LNCaP clone FGC (cell line): Measurements from ENCODE around the gene CITED2.

Experiments used
- DNase-seq: peaks from one replicate; pipeline ENCODE4 v3.0.0-alpha.2; 2011; ENCODE audit warnings: low read depth
- H3K4me3 ChIP-seq: 2 replicates; pipeline ENCODE4 v1.5.1; 2011; ENCODE audit warnings: mild to moderate bottlenecking, low read depth, low read length, control low read depth
- TF ChIP-seq, protein P1 (sequence below): IDR thresholded peaks from 2 replicates; pipeline ENCODE4 v1.5.1; 2012; ENCODE audit warnings: mild to moderate bottlenecking; ENCODE audit not compliant: control insufficient read depth, insufficient read depth; ENCODE audit errors: extremely low read depth

The CITED2 gene

DNA sequence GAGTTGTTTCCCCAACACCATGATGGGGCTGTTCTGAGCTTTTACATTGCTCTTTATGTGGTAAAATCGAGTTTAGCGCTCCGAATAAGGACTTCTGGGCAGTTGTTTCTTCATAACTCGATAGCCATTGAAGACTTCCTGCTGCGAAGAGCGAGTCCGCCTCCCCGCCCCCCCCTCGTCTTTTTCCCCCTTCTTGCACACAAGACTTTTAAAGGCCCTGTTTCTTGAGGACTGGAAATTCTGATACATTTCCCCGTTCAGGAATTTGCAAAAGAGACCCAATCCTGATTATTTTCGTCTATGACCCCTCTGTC lies 1.5 kb upstream of the CITED2 start:
- H3K4me3 ChIP-seq = peak overlapping the region; percentile 94
- TF ChIP-seq, protein P1, sequence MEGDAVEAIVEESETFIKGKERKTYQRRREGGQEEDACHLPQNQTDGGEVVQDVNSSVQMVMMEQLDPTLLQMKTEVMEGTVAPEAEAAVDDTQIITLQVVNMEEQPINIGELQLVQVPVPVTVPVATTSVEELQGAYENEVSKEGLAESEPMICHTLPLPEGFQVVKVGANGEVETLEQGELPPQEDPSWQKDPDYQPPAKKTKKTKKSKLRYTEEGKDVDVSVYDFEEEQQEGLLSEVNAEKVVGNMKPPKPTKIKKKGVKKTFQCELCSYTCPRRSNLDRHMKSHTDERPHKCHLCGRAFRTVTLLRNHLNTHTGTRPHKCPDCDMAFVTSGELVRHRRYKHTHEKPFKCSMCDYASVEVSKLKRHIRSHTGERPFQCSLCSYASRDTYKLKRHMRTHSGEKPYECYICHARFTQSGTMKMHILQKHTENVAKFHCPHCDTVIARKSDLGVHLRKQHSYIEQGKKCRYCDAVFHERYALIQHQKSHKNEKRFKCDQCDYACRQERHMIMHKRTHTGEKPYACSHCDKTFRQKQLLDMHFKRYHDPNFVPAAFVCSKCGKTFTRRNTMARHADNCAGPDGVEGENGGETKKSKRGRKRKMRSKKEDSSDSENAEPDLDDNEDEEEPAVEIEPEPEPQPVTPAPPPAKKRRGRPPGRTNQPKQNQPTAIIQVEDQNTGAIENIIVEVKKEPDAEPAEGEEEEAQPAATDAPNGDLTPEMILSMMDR = no peak
- no peak for DNase-seq

DNA sequence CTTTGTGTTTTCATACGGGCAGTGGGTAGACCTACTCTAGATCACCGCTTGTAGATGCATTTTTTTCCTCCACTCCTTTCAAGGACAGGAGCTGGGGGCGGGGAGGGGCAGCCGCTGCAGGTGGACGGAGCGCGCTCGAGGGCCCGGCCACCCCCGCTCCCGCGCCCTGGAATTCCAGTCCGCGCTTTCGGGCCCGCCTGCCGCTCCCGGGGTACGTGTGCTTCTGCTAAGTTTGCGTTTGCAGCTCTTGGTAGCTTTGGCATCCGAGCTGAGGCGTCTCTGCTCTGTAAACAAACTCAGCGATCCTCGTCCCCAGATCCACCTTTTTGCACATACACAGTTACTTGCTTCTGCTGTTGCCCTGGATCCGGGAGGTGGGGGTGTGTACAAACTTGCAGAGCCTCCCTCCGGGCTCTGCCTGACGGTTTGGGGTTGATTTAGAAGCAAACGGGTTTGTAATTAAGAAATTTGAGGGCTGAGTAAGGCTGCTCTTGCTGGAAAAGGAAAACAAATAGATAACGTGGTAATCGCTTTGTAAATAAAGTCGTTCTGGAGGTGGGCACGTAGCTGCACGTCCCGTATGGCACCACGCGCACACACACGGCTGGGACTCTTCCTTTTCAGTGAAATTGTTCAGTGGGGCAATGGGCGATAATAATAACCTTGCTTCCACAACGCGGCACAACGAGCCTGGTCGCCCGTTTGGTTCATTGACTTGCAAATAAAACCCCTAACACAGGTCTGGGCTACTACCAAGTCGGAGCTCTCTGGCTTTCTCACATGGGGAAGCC lies 973 bp upstream of the CITED2 start:
- H3K4me3 ChIP-seq = peak overlapping the region; percentile 94
- TF ChIP-seq, protein P1 = peak; percentile 33
- DNase-seq = peak; percentile 100

DNA sequence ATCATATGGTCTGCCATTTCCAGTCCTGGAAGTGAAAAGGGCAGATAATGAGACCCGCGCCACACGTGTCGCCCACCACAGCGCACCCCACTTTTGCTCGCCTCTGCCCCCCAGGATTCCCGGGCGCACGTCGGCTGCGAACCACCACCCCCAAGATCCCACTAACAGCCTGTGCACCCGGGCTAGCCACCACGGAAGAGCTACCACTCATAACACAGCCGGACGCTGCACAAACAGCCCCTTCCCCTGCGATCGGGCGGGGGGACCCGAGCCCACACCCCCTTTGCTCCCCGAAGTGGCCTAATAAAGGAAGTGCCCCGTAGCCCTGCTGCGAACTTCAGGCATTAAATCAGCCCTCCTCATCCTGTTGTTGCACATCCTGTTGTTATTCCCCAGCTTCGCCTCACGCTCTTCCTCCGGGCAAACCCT lies 506 bp downstream of the CITED2 start:
- peak overlapping the region; percentile 94 for H3K4me3 ChIP-seq
- TF ChIP-seq, protein P1 = no peak
- DNase-seq = no peak

DNA sequence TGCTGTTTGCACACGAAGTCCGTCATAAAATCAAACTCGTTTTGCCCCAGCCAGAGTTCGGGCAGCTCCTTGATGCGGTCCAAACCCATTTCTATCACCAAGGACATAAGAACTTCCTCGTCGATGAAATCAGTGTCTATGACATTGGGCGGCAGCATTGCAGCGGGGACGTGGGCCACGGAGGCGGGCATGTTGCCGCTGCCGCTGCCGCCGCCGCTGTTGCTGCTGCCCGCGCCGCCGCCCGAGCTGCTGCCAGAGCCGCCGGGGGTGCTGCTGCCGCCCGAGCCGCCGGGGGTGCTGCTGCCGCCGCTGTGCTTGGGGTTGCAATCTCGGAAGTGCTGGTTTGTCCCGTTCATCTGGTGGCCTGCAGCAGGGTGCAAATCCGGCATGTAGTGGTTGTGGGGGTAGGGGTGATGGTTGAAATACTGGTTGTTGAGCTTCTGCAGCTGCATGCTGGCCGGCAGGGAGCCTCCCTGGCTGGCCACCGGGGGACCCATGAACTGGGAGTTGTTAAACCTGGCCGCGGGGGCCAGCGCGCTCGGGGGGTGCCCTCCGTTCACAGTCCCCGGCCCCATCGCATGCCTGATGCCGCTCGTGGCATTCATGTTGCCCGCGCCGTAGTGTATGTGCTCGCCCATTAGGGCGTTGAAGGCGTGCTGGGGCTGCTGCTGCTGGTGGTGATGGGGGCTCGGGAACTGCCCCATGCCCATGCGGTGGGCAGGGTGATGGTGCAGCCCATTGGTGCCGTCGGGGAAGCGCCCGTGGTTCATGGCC lies 1.1 kb downstream of the CITED2 start:
- TF ChIP-seq, protein P1 = peak; percentile 58
- no peak for DNase-seq
- peak overlapping the region; percentile 94 for H3K4me3 ChIP-seq

DNA sequence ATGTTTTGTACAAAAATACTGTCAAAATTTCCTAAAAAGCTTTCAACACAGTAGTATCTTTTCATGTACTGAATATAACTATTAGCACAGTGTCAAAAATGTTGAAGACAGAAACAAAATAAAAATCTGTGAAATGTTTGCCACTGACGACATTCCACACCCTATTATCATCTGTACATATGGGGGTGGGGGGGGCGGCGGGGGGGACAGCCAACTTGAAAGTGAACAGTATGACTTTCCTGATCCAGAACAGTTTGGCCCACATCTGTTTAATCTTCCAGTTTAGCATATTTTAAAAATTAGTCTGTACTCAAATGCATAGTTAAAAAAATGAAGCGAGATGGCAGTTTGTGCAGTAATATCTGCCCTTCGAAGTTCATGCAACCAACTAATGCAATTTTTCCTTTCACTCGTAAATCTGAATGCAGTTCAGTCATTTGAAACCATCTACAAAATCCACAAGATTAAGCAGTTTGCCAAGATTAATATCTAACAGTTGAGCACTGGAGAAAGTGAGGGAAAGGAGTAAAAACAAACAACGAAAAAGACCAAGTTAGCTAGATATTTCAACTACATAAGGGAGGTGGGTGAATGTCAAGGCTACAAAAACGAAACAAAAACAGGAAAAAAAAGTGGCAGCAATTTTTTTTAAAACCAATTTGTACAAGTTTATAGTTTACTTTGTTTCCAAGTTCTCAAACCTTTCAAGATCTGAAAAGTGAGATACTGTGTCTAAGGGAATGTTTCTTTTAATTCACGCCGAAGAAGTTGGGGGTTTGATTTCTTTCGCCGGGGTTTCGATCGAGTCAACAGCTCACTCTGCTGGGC lies 1.9 kb downstream of the CITED2 start:
- TF ChIP-seq, protein P1 = no peak
- H3K4me3 ChIP-seq = peak overlapping the region; percentile 94
- no peak for DNase-seq

DNA sequence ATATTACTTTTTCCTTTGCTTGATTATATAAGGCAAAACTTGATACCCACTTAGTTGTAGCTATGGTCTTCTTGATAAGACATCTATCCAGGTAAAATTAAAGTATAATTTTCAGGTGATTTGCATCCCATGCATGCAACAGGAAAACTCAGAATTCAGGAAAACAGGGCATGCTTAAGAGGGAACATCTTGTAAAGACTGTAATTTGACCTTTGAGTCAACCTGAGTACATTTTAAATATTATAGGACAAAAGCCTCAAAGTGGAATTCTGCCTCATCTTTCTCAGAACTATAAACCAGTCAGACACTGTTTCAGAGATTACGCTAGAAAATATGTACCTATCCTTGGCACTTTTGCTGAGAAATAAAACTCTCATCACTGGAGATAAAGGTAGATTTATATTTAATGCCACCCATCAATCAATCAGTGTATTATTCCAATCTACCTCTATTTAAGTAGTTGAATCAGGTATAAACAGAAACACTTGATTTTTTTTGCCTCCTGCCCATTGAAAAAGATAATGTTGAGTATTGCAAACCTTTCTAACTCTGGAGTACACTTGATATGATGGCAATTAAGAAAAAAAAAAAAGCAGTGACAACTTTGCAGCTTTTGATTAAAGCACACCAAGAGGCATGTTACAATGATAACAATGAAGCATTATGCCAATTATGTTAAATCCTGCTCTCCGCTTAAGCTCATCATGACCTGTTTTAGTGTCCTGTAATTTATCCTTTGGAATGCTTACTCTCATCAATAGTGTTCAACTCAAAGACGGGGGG lies 2.8 kb downstream of the CITED2 start:
- no peak for DNase-seq
- H3K4me3 ChIP-seq = peak overlapping the region; percentile 94
- TF ChIP-seq, protein P1 = no peak
